ENCODE results near the gene GRAMD4. TPM values are rescaled to one million over a fixed set of nuclear protein-coding genes. Genes with fewer than 3 reads are reported as not detected.

Gene GRAMD4
- total and polyA plus RNA-seq, 10 donors: 16.0 to 46.1 (median 28.6) TPM

- peaks cover 0 to 12% (median 0%) of the 10 kb centered on the region in 6 donors for H3K4me1 ChIP-seq
- WGBS, 5 donors: 86 to 91% (median 88%) methylated on average over 6 to 11 of the region's 11 CpGs
- intact Hi-C loops (cut with DNase I; ENCODE audit: low total_unique reads): no loop called here
- no peak overlapping the region for H3K4me3 ChIP-seq
- H3K9me3 ChIP-seq: no peaks in the 10 kb centered on the region
- no peak overlapping the region for H3K27ac ChIP-seq
- peaks cover 0 to 66% (median 0%) of the 10 kb centered on the region in 6 donors for H3K36me3 ChIP-seq
- no peaks in the 10 kb centered on the region for H3K27me3 ChIP-seq (replicated peaks in 1 of 7)
- no peak for DNase-seq
- TF ChIP-seq CTCF (IDR thresholded peaks at IDR 0.05 in 8 of 11, conservative IDR thresholded peaks at IDR 0.05 in 3 of 11) (no peak), POLR2A (IDR thresholded peaks at IDR 0.05) (no peak), POLR2AphosphoS5 (IDR thresholded peaks at IDR 0.05) (no peak)
Measured at GRCh38 chr22:46635756-46636155, 15.6 kb downstream of the GRAMD4 start.

GRCh38 chr22:46636221-46637002, 16.2 kb downstream of the GRAMD4 start:
- Histone ChIP-seq H3K9me3 (no peaks in the 10 kb centered on the region), H3K36me3 (peaks cover 0 to 68% (median 0%) of the 10 kb centered on the region in 6 donors), H3K4me1 (peaks cover 0 to 12% (median 0%) of the 10 kb centered on the region in 6 donors), H3K27ac (no peak overlapping the region), H3K4me3 (no peak overlapping the region), H3K27me3 (replicated peaks in 1 of 7) (no peaks in the 10 kb centered on the region)
- DNase-seq: no peak
- TF ChIP-seq CTCF (IDR thresholded peaks at IDR 0.05 in 8 of 11, conservative IDR thresholded peaks at IDR 0.05 in 3 of 11) (no peak), POLR2AphosphoS5 (IDR thresholded peaks at IDR 0.05) (no peak), POLR2A (IDR thresholded peaks at IDR 0.05) (no peak)
- intact Hi-C loops (cut with DNase I; ENCODE audit: low total_unique reads): no loop called here
- WGBS, 5 donors: 86 to 94% (median 90%) methylated on average over 16 to 29 of the region's 29 CpGs

- Histone ChIP-seq H3K9me3 (no peaks in the 10 kb centered on the region), H3K27me3 (replicated peaks in 1 of 7) (no peaks in the 10 kb centered on the region), H3K4me1 (peaks cover 0 to 12% (median 0%) of the 10 kb centered on the region in 6 donors), H3K4me3 (no peak overlapping the region), H3K36me3 (peaks cover 0 to 64% (median 0%) of the 10 kb centered on the region in 6 donors), H3K27ac (no peak overlapping the region)
- TF ChIP-seq POLR2AphosphoS5 (IDR thresholded peaks at IDR 0.05) (no peak), CTCF (IDR thresholded peaks at IDR 0.05 in 8 of 11, conservative IDR thresholded peaks at IDR 0.05 in 3 of 11) (no peak), POLR2A (IDR thresholded peaks at IDR 0.05) (no peak)
- intact Hi-C loops (cut with DNase I; ENCODE audit: low total_unique reads): no loop called here
- no peak for DNase-seq
- 92 to 94% (median 93%) methylated on average over 17 to 21 of the region's 21 CpGs for WGBS, 5 donors
Measured at GRCh38 chr22:46637711-46638600, 17.8 kb downstream of the GRAMD4 start.
